AG09309 (cell line): ENCODE measurements around the gene C1RL.
A peak's percentile ranks its signal among the peaks of the same experiment; 100 is the strongest.

Source experiments
- DNase-seq: peaks from one replicate; pipeline ENCODE4 v3.0.0-alpha.2; 2010; ENCODE audit warnings: low read depth
- H3K4me3 ChIP-seq: 2 replicates; pipeline ENCODE4 v1.5.1; 2011; ENCODE audit warnings: mild to moderate bottlenecking, low read depth, low read length, moderate library complexity; ENCODE audit not compliant: control insufficient read depth
- CTCF ChIP-seq: IDR thresholded peaks from 2 replicates; pipeline ENCODE4 v1.5.1; 2011; ENCODE audit warnings: mild to moderate bottlenecking, low read depth, low read length, inconsistent platforms; ENCODE audit not compliant: insufficient read depth, control insufficient read depth; ENCODE audit errors: missing control alignments

C1RL gene

GRCh38 chr12:7129872-7130691 is 21.1 kb upstream of the C1RL start, which contains the start of gene CLSTN3:
CLSTN3 (plus strand) TSS chr12:7130371; CDS start chr12:7130649, 278 bp downstream.
- TF ChIP-seq CTCF = no peak
- peak within 1 kb of the TSS; percentile 56 for H3K4me3 ChIP-seq
- DNase-seq = no peak

DNA sequence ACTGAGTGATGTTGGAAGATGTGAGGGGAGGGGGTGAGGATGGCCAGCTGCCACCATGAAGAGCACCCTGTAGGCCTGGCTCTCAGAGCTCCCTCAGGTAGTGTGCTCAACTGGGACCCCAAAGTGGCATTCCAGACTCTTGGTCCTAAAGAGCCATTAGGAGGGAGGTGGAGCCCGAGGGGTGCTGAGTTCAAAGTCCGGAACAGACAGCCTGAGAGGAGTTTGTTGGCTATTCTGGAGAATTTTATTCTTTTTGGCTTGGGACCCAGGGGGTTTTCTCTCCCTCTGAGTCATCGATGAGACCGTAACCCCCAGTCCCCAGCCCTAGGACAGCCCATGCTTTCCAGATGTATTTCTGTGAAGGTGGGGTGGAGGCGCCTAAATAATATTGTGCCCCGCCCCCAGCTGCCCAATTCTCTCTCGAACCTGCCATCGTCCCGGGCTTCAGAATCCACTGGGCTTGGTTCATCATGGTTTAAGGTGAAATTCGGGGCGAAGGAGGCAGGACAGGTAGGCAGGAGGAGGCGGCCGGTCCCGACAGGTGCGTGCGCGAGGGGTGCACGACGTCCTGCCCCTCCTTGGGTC is 20.4 kb upstream of the C1RL start:
- peak overlapping the region; percentile 56 for H3K4me3 ChIP-seq
- no peak for DNase-seq
- TF ChIP-seq CTCF = no peak

DNA sequence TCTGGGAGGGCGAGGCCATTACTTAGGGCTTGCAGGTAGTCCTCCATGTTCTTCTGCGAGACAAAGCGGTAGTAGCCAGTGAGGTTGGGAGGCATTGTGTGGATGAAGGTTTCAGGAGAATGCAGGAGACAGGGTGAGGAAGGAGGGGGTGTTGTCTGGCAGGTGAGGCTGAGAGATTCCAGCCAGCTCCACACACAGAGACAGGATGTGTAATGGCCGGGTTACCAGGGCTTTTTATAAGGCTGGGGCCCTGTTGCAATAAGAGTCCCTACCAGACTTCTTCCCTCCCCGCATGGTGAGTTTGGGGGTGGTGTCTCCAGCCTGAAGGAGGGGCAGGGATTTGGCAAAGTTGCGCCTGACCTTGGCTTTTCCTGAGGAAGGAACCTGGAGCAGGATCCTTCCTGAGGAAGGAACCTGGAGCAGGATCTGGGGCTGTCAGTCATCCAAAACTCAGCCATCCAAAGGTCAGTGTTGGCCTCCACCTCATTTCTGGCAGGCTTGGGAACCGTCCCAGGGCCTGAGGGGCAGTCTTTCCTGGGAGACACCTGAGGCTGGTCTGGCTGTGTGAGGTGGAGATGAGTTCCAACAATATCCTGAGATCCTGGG is 19.8 kb upstream of the C1RL start, which contains the start of gene RBP5:
Gene RBP5 (minus strand): TSS at position 209 of the 606 bp plus-strand sequence. CDS start 114 bp downstream, at position 95.
- peak within 1 kb of the TSS; percentile 56 for H3K4me3 ChIP-seq
- TF ChIP-seq CTCF = no peak
- no peak for DNase-seq

- no peak overlapping the region for H3K4me3 ChIP-seq
- DNase-seq = no peak
- TF ChIP-seq CTCF = no peak
Observed at GRCh38 chr12:7127916-7128626, 19.1 kb upstream of the C1RL start.

- H3K4me3 ChIP-seq = no peak overlapping the region
- TF ChIP-seq CTCF = no peak
- no peak for DNase-seq
Observed at GRCh38 chr12:7125632-7126227, 16.7 kb upstream of the C1RL start.
